Transverse colon (tissue), 4 donors: ENCODE results near the gene PIK3CB.

Experiments used
- CTCF ChIP-seq, 5 experiments: fragments of 200-600 bp in 3 of 5; fragments of 450-650 bp in 2 of 5; sonication (generic) in 3 of 5; IDR thresholded peaks; 1 replicate in 2 of 5; 2 replicates in 3 of 5; pipeline ENCODE4 v1.5.1; 2016 to 2017; ENCODE audit warnings: antibody characterized with exemption in 5 of 5, inconsistent platforms in 3 of 5, mild to moderate bottlenecking in 2 of 5, moderate library complexity in 1 of 5
- EP300 ChIP-seq: sonication (generic); formaldehyde crosslinking; IDR thresholded peaks from one replicate; pipeline ENCODE4 v1.6.1; 2017; ENCODE audit warnings: antibody characterized with exemption, low read depth
- POLR2A ChIP-seq: fragments of 450-650 bp; IDR thresholded peaks from one replicate; pipeline ENCODE4 v1.6.1; 2016; ENCODE audit warnings: antibody characterized with exemption, mild to moderate bottlenecking, moderate library complexity
- POLR2AphosphoS5 ChIP-seq, 3 donors: sonication (generic); formaldehyde crosslinking; IDR thresholded peaks; one replicate each; pipeline ENCODE4 v1.6.1; 2016; ENCODE audit warnings: antibody characterized with exemption in 3 of 3

DNA sequence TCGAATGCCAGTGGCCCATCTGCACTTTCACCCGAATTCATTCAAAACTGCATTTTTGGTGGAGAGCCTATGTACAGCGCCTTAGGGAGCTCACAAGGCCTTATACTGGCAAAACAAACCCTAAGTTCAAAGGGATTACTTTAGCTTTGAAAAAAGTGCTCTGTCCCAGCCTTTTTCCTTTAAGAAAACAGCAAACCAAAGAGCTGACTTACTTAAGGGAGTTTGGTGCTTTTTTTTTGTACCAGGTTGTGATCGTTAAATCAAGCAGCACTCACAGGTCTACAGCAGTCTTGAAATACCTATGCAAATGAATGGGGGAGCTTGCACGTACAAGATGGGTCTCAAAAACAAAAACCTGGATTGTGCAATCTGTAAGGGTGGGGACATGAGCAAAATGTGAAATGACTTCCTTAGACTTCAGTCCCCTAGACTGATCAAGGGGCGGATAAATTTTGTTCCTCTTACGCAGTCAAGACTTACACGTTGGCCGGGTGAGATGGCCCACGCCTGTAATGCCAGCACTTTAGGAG, 11.6 kb upstream of the PIK3CB start:
- TF ChIP-seq POLR2A (no peak), CTCF (IDR thresholded peaks at IDR 0.05) (no peak), EP300 (no peak), POLR2AphosphoS5 (IDR thresholded peaks at IDR 0.05) (no peak)
